GM12801 (cell line): ENCODE results near the gene WDFY2.

Experiments used
- TF ChIP-seq, protein P1 (sequence below): IDR thresholded peaks from one replicate; pipeline ENCODE4 v1.5.1; 2011; ENCODE audit warnings: control low read depth; ENCODE audit not compliant: insufficient read length; ENCODE audit errors: extremely low read depth

Gene WDFY2

DNA sequence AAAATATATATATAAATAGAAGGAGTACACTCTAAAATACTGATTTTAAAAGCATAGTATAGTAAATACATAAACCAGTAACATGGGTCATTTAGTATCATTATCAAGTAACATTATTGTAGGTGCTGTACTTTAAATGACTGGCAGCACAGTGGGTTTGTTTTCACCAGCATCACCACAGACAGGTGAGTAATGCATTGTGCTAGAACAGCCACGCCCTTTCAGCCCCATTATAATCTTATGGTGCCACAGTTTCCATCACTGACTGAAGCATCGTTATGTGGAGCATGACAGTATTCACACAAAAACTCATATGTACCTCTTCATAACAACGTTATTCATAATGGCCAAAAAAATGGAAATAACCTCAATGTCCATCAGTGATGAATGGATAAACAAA is 131.4 kb downstream of the WDFY2 start:
- TF ChIP-seq, protein P1, sequence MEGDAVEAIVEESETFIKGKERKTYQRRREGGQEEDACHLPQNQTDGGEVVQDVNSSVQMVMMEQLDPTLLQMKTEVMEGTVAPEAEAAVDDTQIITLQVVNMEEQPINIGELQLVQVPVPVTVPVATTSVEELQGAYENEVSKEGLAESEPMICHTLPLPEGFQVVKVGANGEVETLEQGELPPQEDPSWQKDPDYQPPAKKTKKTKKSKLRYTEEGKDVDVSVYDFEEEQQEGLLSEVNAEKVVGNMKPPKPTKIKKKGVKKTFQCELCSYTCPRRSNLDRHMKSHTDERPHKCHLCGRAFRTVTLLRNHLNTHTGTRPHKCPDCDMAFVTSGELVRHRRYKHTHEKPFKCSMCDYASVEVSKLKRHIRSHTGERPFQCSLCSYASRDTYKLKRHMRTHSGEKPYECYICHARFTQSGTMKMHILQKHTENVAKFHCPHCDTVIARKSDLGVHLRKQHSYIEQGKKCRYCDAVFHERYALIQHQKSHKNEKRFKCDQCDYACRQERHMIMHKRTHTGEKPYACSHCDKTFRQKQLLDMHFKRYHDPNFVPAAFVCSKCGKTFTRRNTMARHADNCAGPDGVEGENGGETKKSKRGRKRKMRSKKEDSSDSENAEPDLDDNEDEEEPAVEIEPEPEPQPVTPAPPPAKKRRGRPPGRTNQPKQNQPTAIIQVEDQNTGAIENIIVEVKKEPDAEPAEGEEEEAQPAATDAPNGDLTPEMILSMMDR, result no peak

DNA sequence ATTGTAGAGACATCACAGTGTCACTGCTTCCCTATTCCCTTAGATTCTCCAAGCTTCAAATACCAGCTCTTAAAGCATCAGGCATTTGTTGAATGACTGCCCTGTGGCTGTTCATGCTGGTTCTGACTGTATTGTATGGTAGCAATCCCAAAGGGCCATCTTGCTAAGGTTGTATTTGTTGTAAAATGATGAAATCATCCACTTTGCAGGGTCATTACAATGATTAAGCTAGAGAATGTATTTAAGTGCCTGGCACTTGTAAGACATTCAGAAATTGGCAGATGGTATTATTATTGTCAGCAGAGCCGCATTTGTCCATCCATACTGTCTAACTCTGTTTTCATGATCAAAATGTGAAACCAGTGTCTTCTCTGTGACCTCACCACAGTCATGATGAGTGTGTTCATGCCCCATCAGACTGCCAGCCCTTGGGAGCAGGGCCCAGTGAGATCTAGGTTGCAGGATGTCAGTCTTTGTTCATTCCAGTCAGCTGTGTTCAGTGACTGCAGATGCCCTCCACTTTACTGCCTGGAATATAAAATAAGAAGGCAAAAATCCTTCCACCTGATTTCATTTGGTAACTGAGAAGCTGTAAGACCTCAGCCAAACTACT is 133.6 kb downstream of the WDFY2 start:
- TF ChIP-seq, protein P1, result no peak

DNA sequence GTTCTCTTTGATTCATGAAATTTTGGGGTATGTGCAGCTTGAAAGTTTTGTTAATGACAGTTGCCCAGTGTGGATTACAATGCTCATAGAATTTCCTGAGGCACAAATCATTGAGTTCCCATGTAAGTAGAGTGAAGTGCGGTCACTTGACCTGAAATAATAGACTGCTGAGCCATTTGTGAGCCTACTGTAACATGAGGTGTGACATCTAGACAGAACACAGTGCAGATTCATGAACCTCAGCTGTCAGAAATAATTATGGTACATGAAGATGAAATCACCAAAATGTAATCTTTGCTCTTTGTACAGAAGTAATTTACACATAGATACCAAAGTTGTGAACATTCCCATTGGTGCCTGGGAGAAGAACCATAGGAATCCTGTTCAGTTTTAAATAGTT is 135.1 kb downstream of the WDFY2 start:
- TF ChIP-seq, protein P1, result no peak

DNA sequence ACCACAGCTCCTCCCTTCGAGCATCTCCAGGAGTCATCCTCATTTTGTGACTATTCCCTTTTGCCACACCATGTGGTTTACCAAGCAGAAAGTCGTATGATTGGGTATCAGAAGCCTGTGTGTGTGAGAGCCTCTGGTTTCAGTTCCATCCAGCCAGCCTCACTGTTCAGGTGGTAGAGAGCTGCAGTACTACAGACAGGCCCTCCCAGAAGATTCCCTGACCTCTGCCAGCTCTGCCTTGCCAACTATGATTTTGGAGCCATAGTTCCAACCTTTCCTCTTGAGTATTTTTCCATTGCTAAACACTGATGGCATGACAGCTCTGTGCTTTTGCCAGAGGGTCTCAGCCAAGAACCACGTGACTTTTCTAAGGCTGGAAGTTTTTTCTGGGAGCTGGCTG is 137.2 kb downstream of the WDFY2 start:
- TF ChIP-seq, protein P1, result no peak

DNA sequence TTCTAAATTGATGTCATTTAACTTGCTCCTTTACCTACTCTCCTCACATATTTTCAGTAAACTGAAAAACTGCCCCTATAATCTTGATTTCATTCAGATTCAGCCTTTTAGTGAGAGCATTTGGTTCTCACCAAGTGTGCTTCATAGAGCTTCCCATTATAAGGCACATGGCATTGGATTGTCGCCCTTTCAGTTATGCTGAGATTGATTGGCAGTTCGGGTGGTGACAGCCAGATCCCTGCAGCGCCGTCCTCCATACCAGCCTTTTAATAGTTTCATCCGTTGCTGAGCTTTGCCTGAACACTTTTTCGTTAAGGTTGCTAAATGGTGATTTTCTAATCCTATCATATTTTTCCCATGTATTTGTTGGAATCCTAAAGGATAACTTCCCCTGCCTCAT is 139.3 kb downstream of the WDFY2 start:
- TF ChIP-seq, protein P1, result no peak

DNA sequence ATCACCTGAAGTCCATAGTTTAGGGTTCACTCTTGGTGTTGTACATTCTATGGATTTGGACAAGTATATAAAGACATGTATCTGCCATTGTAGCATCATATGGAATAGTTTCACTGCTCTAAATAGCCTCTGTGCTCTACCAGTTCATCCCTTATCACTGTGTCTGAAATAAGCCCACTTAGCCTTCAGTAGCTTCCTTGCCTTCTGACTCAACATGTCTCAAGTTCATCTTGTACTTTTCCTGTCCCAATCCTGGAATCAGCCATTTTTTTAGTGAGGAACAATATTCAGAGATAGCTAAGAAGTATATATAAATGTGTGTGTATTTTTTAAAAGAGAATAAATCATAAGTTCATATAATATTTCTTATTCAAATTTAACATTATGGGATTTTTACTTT is 140.5 kb downstream of the WDFY2 start:
- TF ChIP-seq, protein P1, result no peak

DNA sequence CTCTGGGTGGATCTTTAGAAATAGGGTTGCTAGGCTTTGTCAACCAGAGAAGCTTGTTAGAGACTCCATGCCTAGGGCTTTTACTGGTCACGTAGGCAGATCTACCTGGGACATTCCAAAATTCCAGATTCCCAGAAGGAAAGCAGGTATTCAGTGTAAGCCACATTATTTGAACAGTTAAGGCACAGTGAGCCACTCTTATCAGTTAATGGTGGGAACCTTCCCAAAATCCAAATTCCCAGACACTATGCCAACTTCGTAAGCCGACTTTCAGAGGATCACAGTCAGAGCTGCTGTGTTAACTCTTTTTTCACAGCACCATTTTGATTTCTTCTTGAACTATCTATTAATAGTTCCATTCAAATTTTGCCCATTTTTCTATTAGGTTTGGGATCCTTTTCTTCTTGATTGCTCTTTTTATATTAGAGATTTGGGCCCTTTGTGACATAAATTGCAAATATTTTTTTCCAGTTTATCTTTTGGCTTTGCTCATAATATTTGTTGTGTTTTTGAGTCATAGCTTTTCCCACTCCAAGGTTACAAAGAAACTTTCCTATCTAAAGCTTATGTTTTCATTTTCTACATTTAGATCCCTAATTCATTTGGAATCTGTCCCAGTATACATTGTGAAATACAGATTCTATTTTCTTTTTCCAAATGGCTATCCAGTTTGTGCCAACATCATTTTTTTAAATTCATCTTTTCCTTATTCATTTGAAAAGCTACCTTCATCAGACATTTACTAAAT is 142.4 kb downstream of the WDFY2 start:
- TF ChIP-seq, protein P1, result no peak
